Measurements from ENCODE around the gene DBF4B.
"Not testable (repeated sequence)": the region's sequence is repeated elsewhere in the genome, so short reads cannot be mapped to it uniquely, and the experiment has no call there.

- peak; percentile 40 for TF ChIP-seq CTCF (IDR thresholded peaks at IDR 0.05; ENCODE audit: low read length)
- not testable (repeated sequence) for TF ChIP-seq EZH2 (IDR thresholded peaks at IDR 0.05; ENCODE audit: borderline replicate concordance, low read length)
These were observed 17.6 kb upstream of the DBF4B start for GRCh38 chr17:44690746-44691306.
